Stimulated activated naive CD8-positive, alpha-beta T cell treated with anti-CD3 and anti-CD28 coated beads, Interleukin-15, Interleukin-2, amounts not matched to agents 100 ng/mL and 50 ng/mL, for 24 hours (primary cell): ENCODE data around the gene MUS81.

Source experiments
- H3K27ac Mint-ChIP-seq: one replicate; pipeline ENCODE4 v1.8.0; 2021; ENCODE audit warnings: mild to moderate bottlenecking, mixed read lengths
- H3K27me3 Mint-ChIP-seq: one replicate; pipeline ENCODE4 v1.8.0; 2021; ENCODE audit warnings: mixed read lengths
- H3K36me3 Mint-ChIP-seq: one replicate; pipeline ENCODE4 v1.8.0; 2021; ENCODE audit warnings: low read depth, mixed read lengths
- H3K4me1 Mint-ChIP-seq: one replicate; pipeline ENCODE4 v1.8.0; 2021; ENCODE audit warnings: low read depth, mixed read lengths
- H3K4me3 Mint-ChIP-seq: one replicate; pipeline ENCODE4 v1.8.0; 2021; ENCODE audit warnings: mild to moderate bottlenecking, mixed read lengths
- H3K9me3 Mint-ChIP-seq: one replicate; pipeline ENCODE4 v1.8.0; 2021; ENCODE audit warnings: mixed read lengths

The MUS81 gene

DNA sequence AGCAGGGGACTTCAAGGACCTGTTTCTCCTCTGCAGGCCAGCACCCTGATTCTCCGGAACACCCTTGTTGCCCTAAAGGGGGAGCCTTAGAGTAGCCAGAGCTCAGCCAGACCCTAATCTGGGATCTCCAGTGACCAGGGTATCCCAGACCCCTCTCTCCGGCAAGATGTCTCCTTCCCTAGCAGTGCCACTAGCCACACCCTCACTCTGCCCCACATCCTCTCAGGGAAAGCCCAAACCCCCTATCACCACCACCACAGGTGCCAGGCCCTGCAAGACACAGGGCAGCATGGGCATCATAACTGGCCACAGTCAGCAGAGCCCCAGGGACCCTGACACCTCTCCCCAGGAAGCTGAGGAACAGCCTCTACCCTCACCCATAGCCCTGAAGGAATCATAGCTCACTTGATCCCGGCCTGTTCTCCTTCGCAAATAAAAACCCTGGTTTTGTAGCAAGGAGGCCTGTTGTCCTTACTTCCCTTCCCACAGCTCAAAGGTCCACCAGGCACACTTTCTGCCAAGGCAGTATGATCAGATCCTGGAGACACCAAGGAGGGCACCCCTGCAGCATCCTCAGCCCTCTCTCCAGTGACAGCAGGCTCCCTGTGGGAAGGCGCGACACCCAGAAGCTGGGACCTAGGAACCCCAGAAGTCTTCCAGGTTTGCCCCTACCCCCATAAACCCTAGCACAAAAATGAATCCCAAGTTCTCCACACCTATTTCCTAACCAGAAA is 6.8 kb upstream of the MUS81 start:
- Mint-ChIP-seq H3K4me3 (peak overlapping the region; percentile 10), H3K27me3 (no peaks in the 10 kb centered on the region), H3K4me1 (peaks cover 36% of the 10 kb centered on the region), H3K27ac (peak overlapping the region; percentile 75), H3K9me3 (no peaks in the 10 kb centered on the region), H3K36me3 (peaks cover 56% of the 10 kb centered on the region)

DNA sequence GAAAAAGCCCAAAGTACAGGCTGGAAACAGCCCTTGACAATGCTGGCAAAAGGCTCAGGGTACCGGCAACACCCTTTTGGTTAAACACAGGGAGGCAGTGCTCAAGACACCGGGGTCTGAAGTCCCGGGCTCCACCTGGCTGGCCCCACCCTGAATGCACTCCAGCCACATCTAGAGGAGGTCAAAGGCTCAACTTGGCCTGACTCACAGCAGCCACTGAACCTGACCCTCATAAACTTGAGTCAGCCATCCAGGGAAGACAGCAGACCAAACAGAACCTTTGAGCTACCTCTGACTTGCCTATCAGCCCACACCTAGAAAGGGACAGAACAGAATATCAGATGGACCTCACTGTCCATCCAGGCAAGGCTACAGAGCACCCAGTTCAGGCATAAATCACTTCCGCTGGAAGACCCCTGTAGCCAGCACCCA is 6.1 kb upstream of the MUS81 start:
- Mint-ChIP-seq H3K27me3 (no peaks in the 10 kb centered on the region), H3K9me3 (no peaks in the 10 kb centered on the region), H3K4me3 (peak overlapping the region; percentile 48), H3K4me1 (peaks cover 41% of the 10 kb centered on the region), H3K36me3 (peaks cover 56% of the 10 kb centered on the region), H3K27ac (peak overlapping the region; percentile 75)

DNA sequence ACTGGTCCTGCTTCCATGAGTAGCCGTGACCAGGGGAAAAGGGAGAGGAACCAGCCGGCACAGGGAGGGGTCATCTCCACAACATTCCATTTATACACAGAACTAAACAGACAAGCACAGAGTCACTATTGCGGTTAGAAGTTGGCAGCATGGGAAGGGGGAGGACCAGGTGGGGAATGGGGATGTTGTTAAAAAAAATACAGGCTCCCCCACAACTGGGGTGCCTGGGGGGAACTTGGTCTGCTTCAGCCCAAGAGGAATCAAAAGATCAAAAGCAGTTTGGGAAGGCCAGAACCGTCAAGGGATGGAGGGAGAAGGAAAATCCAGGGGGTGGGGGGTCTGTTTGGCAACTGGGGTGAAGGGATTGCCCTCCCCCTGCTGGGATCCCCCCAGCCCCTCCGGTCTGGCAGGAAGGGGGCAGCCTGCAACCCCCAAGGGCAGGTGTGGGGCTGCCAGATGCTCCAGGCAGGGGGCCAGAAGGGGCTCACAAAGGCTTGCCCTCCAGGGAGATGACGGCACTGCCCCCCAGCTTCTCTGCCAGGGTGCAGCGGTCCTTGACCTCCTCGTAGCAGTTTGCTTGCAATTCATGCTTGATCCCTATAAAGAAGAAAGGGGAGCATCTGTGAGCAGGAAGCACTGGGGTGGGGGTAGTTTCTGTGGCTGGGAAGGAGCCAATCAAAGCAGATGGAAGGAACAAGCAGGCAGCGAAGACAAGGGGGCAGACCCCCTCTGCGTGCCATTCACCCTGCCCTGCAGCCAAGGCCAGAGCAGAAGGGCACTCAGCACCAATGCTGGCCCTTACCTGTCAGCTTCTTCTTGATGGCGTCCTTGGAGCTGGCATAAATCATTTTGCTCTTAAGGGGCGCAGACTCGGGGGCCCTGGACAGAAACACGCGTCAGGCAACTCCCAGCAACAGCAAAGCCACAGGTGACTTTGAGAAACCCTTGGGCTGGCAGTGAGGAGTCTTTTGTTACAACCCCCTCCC is 5.1 kb upstream of the MUS81 start:
- H3K4me1 Mint-ChIP-seq = peaks cover 45% of the 10 kb centered on the region
- H3K36me3 Mint-ChIP-seq = peaks cover 56% of the 10 kb centered on the region
- no peaks in the 10 kb centered on the region for H3K9me3 Mint-ChIP-seq
- H3K27ac Mint-ChIP-seq = peak overlapping the region; percentile 88
- H3K4me3 Mint-ChIP-seq = peak overlapping the region; percentile 96
- no peaks in the 10 kb centered on the region for H3K27me3 Mint-ChIP-seq

DNA sequence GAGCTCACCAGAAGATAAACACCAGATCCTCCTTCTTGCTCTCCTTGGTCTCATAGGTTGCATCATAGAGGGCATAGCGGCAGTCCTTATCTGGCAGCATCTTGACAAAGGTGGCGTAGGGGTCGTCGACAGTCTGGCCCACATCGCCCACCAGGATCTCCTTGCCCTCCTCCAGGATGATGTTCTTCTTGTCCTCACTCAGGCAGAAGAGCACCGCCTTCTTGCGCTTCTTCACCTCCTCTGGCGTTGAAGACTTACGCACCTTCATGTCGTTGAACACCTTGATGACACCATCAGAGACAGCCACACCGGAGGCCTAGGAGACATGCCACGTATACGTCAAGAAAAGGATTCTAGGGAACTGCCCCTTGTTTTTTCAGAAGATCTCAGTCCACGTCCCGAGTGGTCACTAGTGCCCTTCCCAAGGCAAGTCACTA is 4.3 kb upstream of the MUS81 start:
- H3K36me3 Mint-ChIP-seq = peaks cover 57% of the 10 kb centered on the region
- H3K4me1 Mint-ChIP-seq = peaks cover 47% of the 10 kb centered on the region
- peak overlapping the region; percentile 96 for H3K4me3 Mint-ChIP-seq
- no peaks in the 10 kb centered on the region for H3K9me3 Mint-ChIP-seq
- peak overlapping the region; percentile 88 for H3K27ac Mint-ChIP-seq
- no peaks in the 10 kb centered on the region for H3K27me3 Mint-ChIP-seq

DNA sequence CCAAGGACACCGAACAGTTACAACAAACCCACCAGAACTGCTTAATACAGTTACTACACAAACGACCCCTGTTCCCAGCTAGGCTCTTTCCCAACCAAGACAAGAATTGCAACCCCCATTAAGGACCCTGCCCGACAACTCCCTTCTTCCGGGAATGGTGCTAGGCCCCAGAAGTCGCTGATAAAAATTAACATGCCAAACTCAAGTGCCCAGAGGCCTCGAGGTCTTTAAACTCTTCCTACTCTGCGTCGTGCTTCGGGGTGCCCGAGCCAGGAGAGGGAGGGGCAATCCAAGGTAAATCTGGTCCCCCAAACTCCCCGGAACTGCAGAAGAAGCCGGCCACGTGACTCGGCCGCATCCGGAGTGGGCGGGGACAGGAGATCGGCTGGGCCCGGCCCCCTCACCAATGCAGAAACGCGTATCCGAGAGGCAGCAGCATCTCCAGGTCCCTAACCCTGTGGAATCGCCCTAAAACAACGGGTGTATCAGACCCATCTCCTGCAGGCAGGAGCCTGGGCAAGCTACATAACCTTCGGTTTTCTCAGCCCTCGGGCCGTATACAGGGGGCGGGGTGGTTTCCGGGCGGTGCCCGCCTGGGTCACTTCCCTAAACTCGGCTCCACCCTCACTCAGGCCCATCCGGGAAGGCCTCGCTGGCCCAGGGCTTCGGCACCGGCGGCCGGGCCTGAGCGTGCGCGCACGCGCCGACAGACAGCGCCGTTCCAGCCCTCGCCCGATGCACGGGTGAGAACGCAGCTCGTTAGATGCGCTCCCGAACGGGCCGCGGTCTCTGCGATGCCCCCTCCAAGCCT is 3.3 kb upstream of the MUS81 start:
- peaks cover 55% of the 10 kb centered on the region for H3K4me1 Mint-ChIP-seq
- peak overlapping the region; percentile 88 for H3K27ac Mint-ChIP-seq
- peak overlapping the region; percentile 96 for H3K4me3 Mint-ChIP-seq
- H3K36me3 Mint-ChIP-seq = peaks cover 59% of the 10 kb centered on the region
- no peaks in the 10 kb centered on the region for H3K27me3 Mint-ChIP-seq
- H3K9me3 Mint-ChIP-seq = no peaks in the 10 kb centered on the region

DNA sequence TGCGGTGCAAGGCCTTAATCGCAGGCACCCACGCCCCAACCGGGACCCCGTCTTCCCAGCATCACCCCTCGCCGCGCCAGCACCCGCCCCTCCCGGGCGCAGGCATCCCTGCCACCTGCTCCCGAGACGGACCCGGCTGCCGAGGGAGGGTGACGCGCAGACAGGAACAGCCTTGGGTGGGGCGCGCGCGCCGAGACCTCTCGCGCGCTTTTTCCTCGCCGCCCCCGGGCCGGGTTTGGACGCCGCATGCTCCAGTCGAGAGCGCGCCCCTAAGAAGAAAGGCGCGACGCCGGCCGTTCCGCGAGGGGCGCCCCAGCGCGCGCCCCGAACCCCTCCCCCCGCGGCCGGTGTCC is 2.8 kb upstream of the MUS81 start:
- peaks cover 56% of the 10 kb centered on the region for H3K36me3 Mint-ChIP-seq
- H3K9me3 Mint-ChIP-seq = no peaks in the 10 kb centered on the region
- H3K27ac Mint-ChIP-seq = peak overlapping the region; percentile 88
- no peaks in the 10 kb centered on the region for H3K27me3 Mint-ChIP-seq
- H3K4me1 Mint-ChIP-seq = peaks cover 56% of the 10 kb centered on the region
- peak overlapping the region; percentile 96 for H3K4me3 Mint-ChIP-seq

DNA sequence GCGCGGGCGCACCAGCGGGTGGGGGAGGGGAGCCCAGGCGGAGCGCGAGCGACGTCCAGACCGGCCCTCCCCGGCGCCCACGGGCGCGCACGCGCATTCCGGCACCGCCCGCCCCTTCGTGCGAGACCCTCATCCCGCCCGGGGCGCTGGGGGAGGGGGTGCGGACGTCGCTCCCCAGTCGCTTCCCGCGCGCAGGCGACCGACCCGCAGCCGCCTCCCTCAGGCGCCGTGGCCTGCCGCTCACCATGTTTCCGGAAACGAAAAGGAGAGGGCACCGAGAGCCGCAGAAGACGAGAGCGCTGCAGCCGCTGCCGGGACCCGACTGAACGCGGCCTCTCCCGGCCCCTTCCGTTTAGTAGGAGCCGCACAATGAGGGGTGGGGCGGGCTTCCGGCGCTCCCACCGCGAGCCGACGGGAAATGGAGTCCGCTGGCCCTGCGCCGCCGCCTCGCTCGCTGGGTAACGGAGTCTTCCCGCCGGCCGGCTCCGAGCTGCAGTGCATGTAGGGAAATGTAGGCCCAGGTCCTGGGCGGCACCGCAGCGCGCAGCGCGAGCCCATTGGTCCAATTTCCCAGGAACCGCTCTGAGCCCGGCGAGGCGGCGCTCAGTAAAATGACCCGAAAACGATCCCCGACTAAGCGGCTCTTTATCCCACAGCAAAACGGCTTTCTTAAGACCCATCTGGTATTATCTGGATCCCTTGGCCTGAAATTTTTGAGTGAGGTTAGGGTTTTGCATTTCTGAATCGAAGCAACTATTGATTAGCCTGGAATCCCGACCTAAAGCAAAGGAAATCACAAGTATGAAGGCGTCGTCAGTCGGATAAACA is 2.2 kb upstream of the MUS81 start, which contains the start of gene CFL1:
Gene CFL1 (minus strand): TSS at position 328 of the 828 bp plus-strand sequence. CDS start 81 bp downstream, at position 247.
- H3K36me3 Mint-ChIP-seq = peaks cover 56% of the 10 kb centered on the region
- H3K4me3 Mint-ChIP-seq = peak within 1 kb of the TSS; percentile 96
- no peaks in the 10 kb centered on the region for H3K27me3 Mint-ChIP-seq
- peaks cover 60% of the 10 kb centered on the region for H3K4me1 Mint-ChIP-seq
- H3K9me3 Mint-ChIP-seq = no peaks in the 10 kb centered on the region
- H3K27ac Mint-ChIP-seq = peak within 1 kb of the TSS; percentile 96

DNA sequence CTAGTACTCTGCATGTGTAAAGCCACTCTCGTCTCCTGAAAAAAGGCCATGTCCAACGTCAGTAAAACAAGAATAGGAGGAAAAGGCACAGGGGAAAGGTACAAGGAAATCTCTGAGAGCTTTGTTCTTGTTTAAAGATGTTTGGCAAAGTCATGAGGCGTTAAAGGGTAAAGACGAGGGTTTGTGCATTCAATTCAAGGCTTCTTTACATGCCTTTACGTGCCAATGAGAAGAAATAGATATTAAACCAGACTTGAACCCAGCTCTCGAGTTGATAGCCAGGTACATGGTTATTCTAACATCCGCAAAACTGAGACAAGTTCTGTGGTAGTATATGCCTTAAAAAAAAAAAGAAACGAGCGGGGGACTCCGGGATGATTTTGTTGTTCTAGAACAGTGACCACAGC is 1.5 kb upstream of the MUS81 start:
- Mint-ChIP-seq H3K4me3 (peak overlapping the region; percentile 95), H3K36me3 (peaks cover 54% of the 10 kb centered on the region), H3K27me3 (no peaks in the 10 kb centered on the region), H3K9me3 (no peaks in the 10 kb centered on the region), H3K4me1 (peaks cover 58% of the 10 kb centered on the region), H3K27ac (peak overlapping the region; percentile 96)

DNA sequence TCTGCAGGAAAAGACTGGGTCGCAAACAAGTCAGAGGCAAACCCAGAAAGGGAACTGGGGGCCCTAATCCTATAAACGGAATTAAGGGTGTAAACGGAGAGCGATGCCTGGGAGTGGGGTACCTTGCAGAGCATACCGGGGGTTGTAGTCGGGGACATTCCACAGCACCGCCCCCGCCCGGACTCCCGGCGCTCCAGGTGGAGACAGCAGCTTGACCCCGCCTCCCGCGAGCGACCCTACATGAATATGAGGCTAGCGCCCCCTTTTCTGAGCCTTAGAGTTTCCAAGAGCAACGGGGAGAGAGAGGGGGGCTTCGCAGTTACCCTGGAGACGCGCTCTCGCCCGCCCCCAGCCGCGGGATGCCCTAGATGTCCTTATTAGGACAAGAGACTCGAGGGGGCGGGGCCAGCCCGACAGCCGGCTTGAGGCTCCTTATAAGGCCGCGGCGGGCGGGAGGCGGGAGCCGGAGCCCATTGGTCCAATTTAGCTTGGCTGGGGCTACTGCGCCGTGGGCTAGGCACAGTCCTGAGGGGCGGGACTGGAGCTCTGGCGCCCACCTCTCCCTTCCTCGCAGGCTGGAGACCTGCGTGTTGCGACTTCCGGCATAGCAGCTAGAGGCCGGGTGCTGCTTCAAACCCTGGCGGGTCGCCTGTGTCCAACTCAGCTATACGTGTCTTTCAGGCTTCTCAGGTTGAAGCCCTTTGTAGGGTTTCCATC is 980 bp upstream of the MUS81 start:
- Mint-ChIP-seq H3K36me3 (peaks cover 52% of the 10 kb centered on the region), H3K27ac (peak overlapping the region; percentile 96), H3K4me1 (peaks cover 53% of the 10 kb centered on the region), H3K27me3 (no peaks in the 10 kb centered on the region), H3K9me3 (no peaks in the 10 kb centered on the region), H3K4me3 (peak overlapping the region; percentile 95)

DNA sequence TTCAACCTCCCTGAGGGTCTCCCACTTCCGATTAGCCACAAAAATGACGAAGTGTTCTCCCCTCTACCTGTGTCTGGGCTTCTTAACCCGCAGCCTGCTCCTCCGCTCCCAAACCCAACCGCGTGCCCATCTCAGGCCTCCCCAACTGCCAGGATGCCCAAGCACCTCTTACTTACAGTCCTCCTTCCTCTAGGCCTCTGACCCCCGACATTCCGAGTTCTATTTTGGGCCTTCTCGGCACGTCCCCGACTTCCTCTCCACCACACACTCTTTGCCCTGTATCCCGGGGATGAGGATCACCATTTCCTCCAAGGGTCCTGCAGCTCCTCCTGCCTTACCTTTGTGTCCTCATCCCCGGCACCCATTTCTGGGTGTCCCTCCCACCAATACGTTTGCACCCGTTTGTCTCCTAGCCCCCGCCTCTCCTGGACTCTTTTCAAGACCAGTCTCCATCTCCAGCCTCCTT is 388 bp upstream of the MUS81 start:
- H3K4me1 Mint-ChIP-seq = peaks cover 47% of the 10 kb centered on the region
- peak overlapping the region; percentile 95 for H3K4me3 Mint-ChIP-seq
- H3K36me3 Mint-ChIP-seq = peaks cover 48% of the 10 kb centered on the region
- no peaks in the 10 kb centered on the region for H3K27me3 Mint-ChIP-seq
- H3K9me3 Mint-ChIP-seq = no peaks in the 10 kb centered on the region
- peak overlapping the region; percentile 96 for H3K27ac Mint-ChIP-seq

DNA sequence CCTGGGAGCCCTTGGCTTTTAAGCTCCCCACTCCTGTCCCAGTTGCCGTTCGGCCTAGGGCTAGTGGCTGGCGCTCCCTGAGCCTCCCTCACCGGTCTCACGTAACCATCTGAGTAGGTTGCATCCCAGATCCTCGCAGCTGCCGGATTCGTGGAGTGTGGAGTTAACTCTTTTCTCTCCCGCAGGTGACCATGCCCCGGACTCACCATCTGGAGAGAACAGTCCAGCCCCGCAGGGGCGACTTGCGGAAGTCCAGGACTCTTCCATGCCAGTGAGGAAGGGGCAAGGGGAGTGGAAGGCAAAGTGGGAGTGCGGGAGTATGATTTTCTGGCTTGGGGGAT is 902 bp downstream of the MUS81 start:
- H3K4me3 Mint-ChIP-seq = peak overlapping the region; percentile 95
- H3K9me3 Mint-ChIP-seq = no peaks in the 10 kb centered on the region
- peak overlapping the region; percentile 88 for H3K27ac Mint-ChIP-seq
- H3K27me3 Mint-ChIP-seq = no peaks in the 10 kb centered on the region
- peaks cover 35% of the 10 kb centered on the region for H3K4me1 Mint-ChIP-seq
- H3K36me3 Mint-ChIP-seq = peaks cover 41% of the 10 kb centered on the region

DNA sequence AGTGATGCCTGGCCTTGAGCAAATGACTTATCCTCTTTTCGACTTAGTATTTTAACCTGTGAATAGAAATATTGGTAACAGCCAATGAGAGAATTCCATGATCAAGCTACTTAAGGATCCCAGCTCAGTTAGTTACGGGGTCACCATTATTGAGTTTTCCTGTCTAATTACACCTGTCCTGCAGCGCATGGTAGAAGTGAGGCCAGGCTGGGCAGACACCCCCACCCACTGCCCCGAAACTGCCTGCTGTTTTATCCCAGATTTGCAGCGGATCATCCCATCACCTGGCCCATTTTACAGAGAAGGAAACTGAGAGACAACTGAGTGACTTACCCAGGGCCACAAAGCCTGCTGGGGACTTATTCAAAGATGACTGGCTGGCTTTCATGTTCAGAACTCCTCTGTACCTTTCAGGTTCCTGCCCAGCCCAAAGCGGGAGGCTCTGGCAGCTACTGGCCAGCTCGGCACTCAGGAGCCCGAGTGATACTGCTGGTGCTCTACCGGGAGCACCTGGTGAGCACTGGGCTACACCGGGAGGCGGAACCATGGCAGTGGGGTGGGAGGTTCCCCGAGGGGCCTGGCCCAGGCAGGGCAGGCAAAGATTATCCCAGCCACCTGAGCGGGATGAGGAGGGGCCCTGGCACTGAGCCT is 1.4 kb downstream of the MUS81 start:
- H3K4me1 Mint-ChIP-seq = peaks cover 29% of the 10 kb centered on the region
- no peaks in the 10 kb centered on the region for H3K9me3 Mint-ChIP-seq
- H3K27ac Mint-ChIP-seq = peak overlapping the region; percentile 88
- H3K4me3 Mint-ChIP-seq = peak overlapping the region; percentile 95
- H3K27me3 Mint-ChIP-seq = no peaks in the 10 kb centered on the region
- H3K36me3 Mint-ChIP-seq = peaks cover 35% of the 10 kb centered on the region

DNA sequence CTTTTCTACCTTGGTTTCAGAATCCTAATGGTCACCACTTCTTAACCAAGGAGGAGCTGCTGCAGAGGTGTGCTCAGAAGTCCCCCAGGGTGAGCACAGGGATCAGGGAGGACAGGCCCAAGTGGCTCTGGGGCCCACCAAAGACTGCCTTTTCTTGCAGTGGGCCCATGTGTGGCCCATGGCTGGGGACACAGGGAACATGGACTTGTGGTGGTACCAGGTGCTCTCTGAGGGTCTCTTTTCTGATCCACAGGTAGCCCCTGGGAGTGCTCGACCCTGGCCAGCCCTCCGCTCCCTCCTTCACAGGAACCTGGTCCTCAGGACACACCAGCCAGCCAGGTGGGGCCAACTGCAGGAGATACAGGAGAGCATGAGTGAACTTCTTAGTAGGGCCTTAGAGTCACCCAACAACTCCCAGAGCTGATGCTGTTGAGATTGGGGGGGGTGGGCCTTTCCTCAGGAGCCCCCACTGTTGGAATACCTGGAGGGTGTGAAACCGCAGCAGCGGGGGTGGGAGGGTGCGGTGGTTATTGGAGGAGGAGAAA is 2.0 kb downstream of the MUS81 start:
- Mint-ChIP-seq H3K9me3 (no peaks in the 10 kb centered on the region), H3K4me3 (no peak overlapping the region), H3K27me3 (no peaks in the 10 kb centered on the region), H3K27ac (peak overlapping the region; percentile 68), H3K36me3 (peaks cover 36% of the 10 kb centered on the region), H3K4me1 (peaks cover 26% of the 10 kb centered on the region)
